DND-41 (cell line): ENCODE results near the gene DOHH.

Source experiments
- ATAC-seq: fragments of 200-7000 bp; cut with Tn5 transposase; 3 replicates; pipeline ENCODE4 v1.9.1; 2021; ENCODE audit warnings: low read depth; ENCODE audit not compliant: insufficient read depth
- DNase-seq: peaks from one replicate; pipeline ENCODE4 v3.0.0-alpha.2; 2020
- H2AFZ ChIP-seq: 2 replicates; pipeline ENCODE4 v1.6.0; 2012; ENCODE audit warnings: low read depth, low read length
- H3K27ac ChIP-seq: 2 replicates; pipeline ENCODE4 v1.5.1; 2012; ENCODE audit warnings: low read length, inconsistent platforms
- H3K27me3 ChIP-seq: fragments of 200-600 bp; sonication (generic); 2 replicates; pipeline ENCODE4 v1.6.0; 2012; ENCODE audit warnings: low read length, mild to moderate bottlenecking, inconsistent platforms; ENCODE audit not compliant: insufficient read depth, poor library complexity
- H3K36me3 ChIP-seq: 2 replicates; pipeline ENCODE4 v1.5.1; 2012; ENCODE audit warnings: low read length, inconsistent platforms; ENCODE audit not compliant: insufficient read depth
- H3K4me1 ChIP-seq: 2 replicates; pipeline ENCODE4 v1.5.1; 2012; ENCODE audit warnings: mild to moderate bottlenecking, low read length; ENCODE audit not compliant: insufficient read depth
- H3K4me2 ChIP-seq: 2 replicates; pipeline ENCODE4 v1.6.0; 2012; ENCODE audit warnings: mild to moderate bottlenecking, moderate library complexity, low read length, inconsistent platforms; ENCODE audit not compliant: insufficient read depth
- H3K4me3 ChIP-seq, 2 experiments: fragments of 200-600 bp in 1 of 2; shearing (Covaris generic) in 1 of 2; 2 replicates each; pipeline ENCODE4 v1.5.1; 2012 to 2016; ENCODE audit warnings: inconsistent platforms in 2 of 2, low read length in 2 of 2, mild to moderate bottlenecking in 2 of 2, low read depth in 1 of 2, moderate library complexity in 1 of 2
- H3K79me2 ChIP-seq: 2 replicates; pipeline ENCODE4 v1.6.0; 2012; ENCODE audit warnings: low read length, inconsistent platforms; ENCODE audit not compliant: insufficient read depth
- H3K9ac ChIP-seq: 2 replicates; pipeline ENCODE4 v1.6.0; 2012; ENCODE audit warnings: low read depth, mild to moderate bottlenecking, inconsistent platforms, low read length, moderate library complexity
- H3K9me3 ChIP-seq: 2 replicates; pipeline ENCODE4 v1.5.1; 2012; ENCODE audit warnings: low read length, moderate library complexity, mild to moderate bottlenecking, inconsistent platforms; ENCODE audit not compliant: insufficient read depth, severe bottlenecking
- H4K20me1 ChIP-seq: 2 replicates; pipeline ENCODE4 v1.6.0; 2012; ENCODE audit warnings: low read length; ENCODE audit not compliant: insufficient read depth
- EZH2 ChIP-seq: IDR thresholded peaks from 3 replicates; pipeline ENCODE4 v1.6.1; 2012; ENCODE audit warnings: borderline replicate concordance, low read depth, mild to moderate bottlenecking, moderate library complexity, low read length, inconsistent platforms; ENCODE audit not compliant: severe bottlenecking
- TF ChIP-seq, protein P1 (sequence below): IDR thresholded peaks from 2 replicates; pipeline ENCODE4 v1.5.1; 2012; ENCODE audit warnings: borderline replicate concordance, low read length, moderate library complexity, mild to moderate bottlenecking; ENCODE audit not compliant: poor library complexity, severe bottlenecking; ENCODE audit errors: extremely low read depth

DOHH gene

DNA sequence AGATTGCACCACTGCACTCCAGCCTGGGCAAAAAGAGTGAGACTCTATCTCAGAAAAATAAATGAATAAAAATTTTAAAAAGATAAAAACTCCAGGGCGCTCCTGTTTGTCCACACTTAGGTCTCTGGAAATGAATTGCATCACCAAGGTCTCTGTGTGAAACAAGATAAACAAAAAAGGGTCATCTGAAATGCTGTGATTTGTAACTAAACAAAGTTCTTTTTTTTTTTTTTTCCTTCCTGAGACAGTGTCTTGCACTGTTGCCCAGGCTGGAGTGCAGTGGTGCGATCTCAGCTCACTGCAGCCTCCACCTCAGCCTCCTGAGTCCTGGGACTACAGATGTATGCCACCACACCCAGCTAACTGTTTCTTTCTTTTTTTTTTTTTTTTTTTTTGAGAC, 17.2 kb upstream of the DOHH start:
- TF ChIP-seq, protein P1, sequence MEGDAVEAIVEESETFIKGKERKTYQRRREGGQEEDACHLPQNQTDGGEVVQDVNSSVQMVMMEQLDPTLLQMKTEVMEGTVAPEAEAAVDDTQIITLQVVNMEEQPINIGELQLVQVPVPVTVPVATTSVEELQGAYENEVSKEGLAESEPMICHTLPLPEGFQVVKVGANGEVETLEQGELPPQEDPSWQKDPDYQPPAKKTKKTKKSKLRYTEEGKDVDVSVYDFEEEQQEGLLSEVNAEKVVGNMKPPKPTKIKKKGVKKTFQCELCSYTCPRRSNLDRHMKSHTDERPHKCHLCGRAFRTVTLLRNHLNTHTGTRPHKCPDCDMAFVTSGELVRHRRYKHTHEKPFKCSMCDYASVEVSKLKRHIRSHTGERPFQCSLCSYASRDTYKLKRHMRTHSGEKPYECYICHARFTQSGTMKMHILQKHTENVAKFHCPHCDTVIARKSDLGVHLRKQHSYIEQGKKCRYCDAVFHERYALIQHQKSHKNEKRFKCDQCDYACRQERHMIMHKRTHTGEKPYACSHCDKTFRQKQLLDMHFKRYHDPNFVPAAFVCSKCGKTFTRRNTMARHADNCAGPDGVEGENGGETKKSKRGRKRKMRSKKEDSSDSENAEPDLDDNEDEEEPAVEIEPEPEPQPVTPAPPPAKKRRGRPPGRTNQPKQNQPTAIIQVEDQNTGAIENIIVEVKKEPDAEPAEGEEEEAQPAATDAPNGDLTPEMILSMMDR, result no peak
- TF ChIP-seq EZH2, result no peak
- no peak overlapping the region for H3K27ac ChIP-seq
- no peak overlapping the region for H3K4me2 ChIP-seq
- no peak overlapping the region for H3K9ac ChIP-seq
- H3K4me1 ChIP-seq, result peaks cover 2% of the 10 kb centered on the region; the same call in 1 of the 2 replicates
- no peak overlapping the region for H2AFZ ChIP-seq
- no peak for DNase-seq
- H3K27me3 ChIP-seq, result no peaks in the 10 kb centered on the region
- H3K36me3 ChIP-seq, result peaks cover 77% of the 10 kb centered on the region
- H4K20me1 ChIP-seq, result peaks cover 89% of the 10 kb centered on the region
- H3K4me3 ChIP-seq, result no peak overlapping the region
- H3K9me3 ChIP-seq, result no peaks in the 10 kb centered on the region
- peaks cover 100% of the 10 kb centered on the region for H3K79me2 ChIP-seq
- ATAC-seq, result no peak

DNA sequence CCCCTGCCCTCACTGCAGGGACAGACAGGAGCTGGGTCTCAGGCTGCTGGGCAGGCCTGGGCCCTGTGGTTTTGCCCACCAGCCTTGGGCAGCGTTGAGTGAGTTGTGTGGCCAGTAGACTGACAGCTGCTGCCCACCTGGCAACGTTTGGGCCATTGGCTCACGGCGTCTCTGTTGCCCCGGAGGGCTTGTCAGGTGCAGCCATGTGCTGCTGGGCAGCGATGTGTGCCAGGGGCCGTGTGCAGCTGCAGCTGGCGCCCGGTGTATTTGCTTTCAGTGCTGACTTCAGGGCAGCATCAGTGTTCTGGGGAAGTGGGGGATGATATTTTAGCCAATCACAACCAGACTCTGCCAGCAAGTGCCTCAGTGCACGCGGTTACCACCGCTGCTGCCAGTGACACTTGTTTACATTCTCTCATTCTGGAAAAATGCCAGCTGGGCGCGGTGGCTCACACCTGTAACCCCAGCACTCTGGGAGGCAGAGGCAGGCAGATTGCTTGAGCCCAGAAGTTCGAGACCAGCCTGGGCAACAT, 16.3 kb upstream of the DOHH start:
- peaks cover 89% of the 10 kb centered on the region for H4K20me1 ChIP-seq
- no peaks in the 10 kb centered on the region for H3K9me3 ChIP-seq
- ATAC-seq (peak; percentile 60; the same call in 2 of the 3 replicates), DNase-seq (peak; percentile 49)
- H3K36me3 ChIP-seq, result peaks cover 76% of the 10 kb centered on the region
- peaks cover 100% of the 10 kb centered on the region for H3K79me2 ChIP-seq
- no peak overlapping the region for H3K4me3 ChIP-seq
- H3K9ac ChIP-seq, result no peak overlapping the region
- no peak overlapping the region for H2AFZ ChIP-seq
- no peaks in the 10 kb centered on the region for H3K27me3 ChIP-seq
- H3K27ac ChIP-seq, result no peak overlapping the region
- no peak overlapping the region for H3K4me2 ChIP-seq
- no peak for TF ChIP-seq EZH2
- TF ChIP-seq, protein P1, result no peak
- peaks cover 2% of the 10 kb centered on the region; the same call in 1 of the 2 replicates for H3K4me1 ChIP-seq

DNA sequence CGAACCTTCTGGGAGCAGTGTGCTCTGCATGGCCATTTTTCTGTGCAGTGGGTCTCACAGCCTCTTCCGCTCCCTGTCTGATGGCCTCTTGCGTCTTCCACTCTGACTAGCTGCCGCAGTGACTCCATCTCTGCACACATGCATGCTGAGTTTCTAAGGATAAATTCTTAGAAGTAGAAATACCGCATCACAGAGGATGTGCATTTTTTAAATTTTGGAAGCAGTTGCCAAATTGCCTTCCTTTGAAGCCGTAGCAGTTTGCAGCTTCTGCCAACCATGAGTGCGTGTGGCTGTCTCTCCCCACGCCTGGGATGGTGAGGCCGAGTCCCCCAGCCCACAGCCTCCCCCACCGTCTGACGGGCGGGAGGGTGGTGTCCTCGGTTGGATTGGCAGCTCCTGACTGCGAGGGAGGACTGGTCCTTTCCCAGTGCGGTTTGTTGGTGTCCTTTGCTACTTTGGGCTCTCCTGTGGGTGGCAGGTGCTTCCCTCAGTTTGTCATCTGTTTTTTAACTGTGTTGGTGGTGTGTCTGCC, 15.5 kb upstream of the DOHH start:
- Histone ChIP-seq H4K20me1 (peaks cover 91% of the 10 kb centered on the region), H3K27me3 (no peaks in the 10 kb centered on the region), H3K4me1 (peaks cover 2% of the 10 kb centered on the region; the same call in 1 of the 2 replicates), H3K9me3 (no peaks in the 10 kb centered on the region), H3K4me3 (no peak overlapping the region), H3K9ac (no peak overlapping the region), H3K27ac (peak overlapping the region; percentile 57; the same call in 1 of the 2 replicates), H3K4me2 (no peak overlapping the region), H3K79me2 (peaks cover 100% of the 10 kb centered on the region), H3K36me3 (peaks cover 78% of the 10 kb centered on the region), H2AFZ (no peak overlapping the region)
- no peak for DNase-seq
- TF ChIP-seq, protein P1, result no peak
- TF ChIP-seq EZH2, result no peak
- no peak for ATAC-seq
